Astrocyte (in vitro differentiated cells and primary cell): ENCODE results near the gene MET. TPM values are rescaled to one million over a fixed set of nuclear protein-coding genes. Genes with fewer than 3 reads are reported as not detected.
"Not testable (repeated sequence)": the region's sequence is repeated elsewhere in the genome, so short reads cannot be mapped to it uniquely, and the experiment has no call there.

Experiments used
- DNase-seq: peaks from one replicate; pipeline ENCODE4 v3.0.0-alpha.2; 2010; ENCODE audit warnings: low read depth
- FAIRE-seq: peaks from 2 replicates; lab custom pipeline; 2011; peaks lifted over from hg19 to GRCh38; lab: Jason Lieb, UNC
- H2AFZ ChIP-seq: 2 replicates; pipeline ENCODE4 v1.6.0; 2012; ENCODE audit warnings: low read depth, low read length, inconsistent platforms
- H3K27ac ChIP-seq: 2 replicates; pipeline ENCODE4 v1.5.1; 2011; ENCODE audit warnings: low read depth, low read length, inconsistent platforms
- H3K27me3 ChIP-seq: 2 replicates; pipeline ENCODE4 v1.6.0; 2011; ENCODE audit warnings: low read length, inconsistent platforms; ENCODE audit not compliant: insufficient read depth
- H3K36me3 ChIP-seq: 2 replicates; pipeline ENCODE4 v1.5.1; 2011; ENCODE audit warnings: low read length, inconsistent platforms; ENCODE audit not compliant: insufficient read depth
- H3K4me1 ChIP-seq: 2 replicates; pipeline ENCODE4 v1.5.1; 2011; ENCODE audit warnings: low read length, inconsistent platforms; ENCODE audit not compliant: insufficient read depth
- H3K4me2 ChIP-seq: 2 replicates; pipeline ENCODE4 v1.6.0; 2012; ENCODE audit warnings: low read length, inconsistent platforms
- H3K4me3 ChIP-seq: 2 replicates; pipeline ENCODE4 v1.5.1; 2011; ENCODE audit warnings: low read depth, mild to moderate bottlenecking, low read length, inconsistent platforms; ENCODE audit not compliant: insufficient read depth
- H3K79me2 ChIP-seq: 2 replicates; pipeline ENCODE4 v1.6.0; 2012; ENCODE audit warnings: mild to moderate bottlenecking, low read length, inconsistent platforms; ENCODE audit not compliant: insufficient read depth
- H3K9ac ChIP-seq: 2 replicates; pipeline ENCODE4 v1.6.0; 2012; ENCODE audit warnings: mild to moderate bottlenecking, low read length, inconsistent platforms
- H3K9me3 ChIP-seq: 2 replicates; pipeline ENCODE4 v1.5.1; 2012; ENCODE audit warnings: low read depth, mild to moderate bottlenecking, low read length, inconsistent platforms; ENCODE audit not compliant: insufficient read depth
- H4K20me1 ChIP-seq: 2 replicates; pipeline ENCODE4 v1.6.0; 2012; ENCODE audit warnings: low read length, inconsistent platforms; ENCODE audit not compliant: insufficient read depth
- H3K27ac Mint-ChIP-seq: one replicate; pipeline ENCODE4 v1.8.0; 2021; ENCODE audit warnings: mild to moderate bottlenecking, mixed read lengths; ENCODE audit not compliant: unreplicated experiment
- H3K27me3 Mint-ChIP-seq: one replicate; pipeline ENCODE4 v1.8.0; 2021; ENCODE audit warnings: low read depth, mixed read lengths; ENCODE audit not compliant: unreplicated experiment
- H3K36me3 Mint-ChIP-seq: one replicate; pipeline ENCODE4 v1.8.0; 2021; ENCODE audit warnings: low read depth, mixed read lengths; ENCODE audit not compliant: unreplicated experiment
- H3K4me1 Mint-ChIP-seq: one replicate; pipeline ENCODE4 v1.8.0; 2021; ENCODE audit warnings: low read depth, mixed read lengths; ENCODE audit not compliant: unreplicated experiment
- H3K4me3 Mint-ChIP-seq: one replicate; pipeline ENCODE4 v1.8.0; 2021; ENCODE audit warnings: mild to moderate bottlenecking, moderate library complexity, mixed read lengths; ENCODE audit not compliant: unreplicated experiment
- H3K9me3 Mint-ChIP-seq: one replicate; pipeline ENCODE4 v1.8.0; 2021; ENCODE audit warnings: mild to moderate bottlenecking, mixed read lengths; ENCODE audit not compliant: unreplicated experiment
- EZH2 ChIP-seq: IDR thresholded peaks from 2 replicates; pipeline ENCODE4 v1.6.1; 2012; ENCODE audit warnings: mild to moderate bottlenecking, low read length, inconsistent platforms; ENCODE audit not compliant: insufficient read depth
- total RNA-seq: library from RNA; stranded (reverse); gene quantifications from 2 replicates; pipeline ENCODE4 v1.2.1, GENCODE V29; 2021
- TF ChIP-seq, protein P1 (sequence below): IDR thresholded peaks from 2 replicates; pipeline ENCODE4 v1.5.1; 2011; ENCODE audit warnings: low read depth, mild to moderate bottlenecking, inconsistent platforms, low read length, moderate library complexity; ENCODE audit not compliant: insufficient read depth

MET gene
- total RNA-seq, 1 donor from 2014 or later, result 8.2 TPM

DNA sequence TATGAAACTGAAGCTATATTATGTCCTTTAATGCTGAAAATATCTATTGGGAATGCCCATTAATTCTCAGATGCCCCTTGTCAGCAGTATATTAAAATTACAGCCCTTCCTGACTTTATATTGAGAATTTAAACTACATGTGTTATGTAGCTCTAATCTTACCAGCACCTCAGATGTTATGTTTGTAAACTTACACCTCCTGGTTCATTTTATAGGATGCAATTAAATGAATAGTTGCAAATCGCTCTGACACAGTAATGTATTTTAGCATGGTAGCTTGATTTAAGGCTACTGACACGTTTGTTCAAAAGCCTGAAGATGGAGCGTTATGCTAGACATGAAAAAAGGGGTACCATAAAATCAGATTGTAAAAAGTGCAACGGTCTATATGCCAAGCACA, 35.0 kb upstream of the MET start:
- H3K36me3 ChIP-seq, result no peaks in the 10 kb centered on the region
- DNase-seq (no peak), FAIRE-seq (no peak)
- H3K27ac ChIP-seq, result no peak overlapping the region
- H3K79me2 ChIP-seq, result no peaks in the 10 kb centered on the region
- no peaks in the 10 kb centered on the region for H3K36me3 Mint-ChIP-seq
- no peak overlapping the region for H3K4me3 Mint-ChIP-seq
- no peaks in the 10 kb centered on the region for H4K20me1 ChIP-seq
- no peak overlapping the region for H3K4me3 ChIP-seq
- no peak overlapping the region for H2AFZ ChIP-seq
- no peaks in the 10 kb centered on the region for H3K4me1 Mint-ChIP-seq
- H3K27me3 ChIP-seq, result no peaks in the 10 kb centered on the region
- H3K4me2 ChIP-seq, result no peak overlapping the region
- no peak overlapping the region for H3K9ac ChIP-seq
- TF ChIP-seq, protein P1, sequence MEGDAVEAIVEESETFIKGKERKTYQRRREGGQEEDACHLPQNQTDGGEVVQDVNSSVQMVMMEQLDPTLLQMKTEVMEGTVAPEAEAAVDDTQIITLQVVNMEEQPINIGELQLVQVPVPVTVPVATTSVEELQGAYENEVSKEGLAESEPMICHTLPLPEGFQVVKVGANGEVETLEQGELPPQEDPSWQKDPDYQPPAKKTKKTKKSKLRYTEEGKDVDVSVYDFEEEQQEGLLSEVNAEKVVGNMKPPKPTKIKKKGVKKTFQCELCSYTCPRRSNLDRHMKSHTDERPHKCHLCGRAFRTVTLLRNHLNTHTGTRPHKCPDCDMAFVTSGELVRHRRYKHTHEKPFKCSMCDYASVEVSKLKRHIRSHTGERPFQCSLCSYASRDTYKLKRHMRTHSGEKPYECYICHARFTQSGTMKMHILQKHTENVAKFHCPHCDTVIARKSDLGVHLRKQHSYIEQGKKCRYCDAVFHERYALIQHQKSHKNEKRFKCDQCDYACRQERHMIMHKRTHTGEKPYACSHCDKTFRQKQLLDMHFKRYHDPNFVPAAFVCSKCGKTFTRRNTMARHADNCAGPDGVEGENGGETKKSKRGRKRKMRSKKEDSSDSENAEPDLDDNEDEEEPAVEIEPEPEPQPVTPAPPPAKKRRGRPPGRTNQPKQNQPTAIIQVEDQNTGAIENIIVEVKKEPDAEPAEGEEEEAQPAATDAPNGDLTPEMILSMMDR, result no peak
- TF ChIP-seq EZH2, result no peak
- peaks cover 8% of the 10 kb centered on the region for H3K4me1 ChIP-seq
- peaks cover 4% of the 10 kb centered on the region for H3K9me3 Mint-ChIP-seq
- no peaks in the 10 kb centered on the region for H3K9me3 ChIP-seq
- no peaks in the 10 kb centered on the region for H3K27me3 Mint-ChIP-seq
- no peak overlapping the region for H3K27ac Mint-ChIP-seq

GRCh38 chr7:116638592-116638991, 33.4 kb upstream of the MET start:
- H3K9me3 ChIP-seq, H3K9ac ChIP-seq, H3K4me1 ChIP-seq, H3K4me3 Mint-ChIP-seq, FAIRE-seq, H3K27me3 Mint-ChIP-seq, DNase-seq, H2AFZ ChIP-seq, H4K20me1 ChIP-seq, H3K27ac Mint-ChIP-seq, H3K79me2 ChIP-seq, H3K36me3 Mint-ChIP-seq, H3K9me3 Mint-ChIP-seq, H3K36me3 ChIP-seq, H3K4me3 ChIP-seq, H3K27me3 ChIP-seq, H3K27ac ChIP-seq, H3K4me1 Mint-ChIP-seq, H3K4me2 ChIP-seq: not testable (repeated sequence)

- no peaks in the 10 kb centered on the region for H4K20me1 ChIP-seq
- no peaks in the 10 kb centered on the region for H3K9me3 ChIP-seq
- Mint-ChIP-seq H3K27ac (no peak overlapping the region), H3K36me3 (no peaks in the 10 kb centered on the region), H3K4me1 (no peaks in the 10 kb centered on the region), H3K27me3 (no peaks in the 10 kb centered on the region), H3K9me3 (peaks cover 4% of the 10 kb centered on the region), H3K4me3 (no peak overlapping the region)
- no peak overlapping the region for H3K4me2 ChIP-seq
- TF ChIP-seq, protein P1, result no peak
- no peak for TF ChIP-seq EZH2
- H2AFZ ChIP-seq, result no peak overlapping the region
- DNase-seq, result no peak
- no peak overlapping the region for H3K27ac ChIP-seq
- no peaks in the 10 kb centered on the region for H3K36me3 ChIP-seq
- H3K79me2 ChIP-seq, result no peaks in the 10 kb centered on the region
- H3K27me3 ChIP-seq, result no peaks in the 10 kb centered on the region
- H3K4me3 ChIP-seq, result no peak overlapping the region
- no peak overlapping the region for H3K9ac ChIP-seq
- FAIRE-seq, result no peak
- no peaks in the 10 kb centered on the region for H3K4me1 ChIP-seq
These were observed 30.3 kb upstream of the MET start for GRCh38 chr7:116641551-116642153.

DNA sequence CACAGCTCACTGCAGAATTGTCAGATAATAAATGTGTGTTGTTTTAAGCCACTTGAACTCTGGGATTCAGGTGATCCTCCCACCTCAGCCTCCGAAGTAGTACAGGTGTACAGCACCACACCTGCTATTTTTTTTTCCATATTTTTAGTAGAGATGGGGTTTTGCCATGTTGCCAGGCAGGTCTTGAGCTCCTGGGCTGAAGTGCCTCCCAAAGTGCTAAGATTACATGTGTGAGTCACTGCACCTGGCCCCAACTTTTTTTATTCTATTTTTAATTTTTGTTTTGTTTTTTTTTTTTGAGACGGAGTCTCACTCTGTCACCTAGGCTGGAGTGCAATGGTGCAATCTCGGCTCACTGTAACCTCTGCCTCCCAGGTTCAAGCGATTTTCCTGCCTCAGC, 28.8 kb upstream of the MET start:
- FAIRE-seq, H3K4me1 ChIP-seq, H3K79me2 ChIP-seq, H2AFZ ChIP-seq, H3K36me3 ChIP-seq, H3K4me2 ChIP-seq, H3K27me3 Mint-ChIP-seq, H3K4me1 Mint-ChIP-seq, DNase-seq, H3K36me3 Mint-ChIP-seq, H3K27ac Mint-ChIP-seq, H4K20me1 ChIP-seq, H3K9me3 Mint-ChIP-seq, H3K27ac ChIP-seq, H3K9me3 ChIP-seq, H3K4me3 ChIP-seq, H3K27me3 ChIP-seq, H3K4me3 Mint-ChIP-seq, H3K9ac ChIP-seq: not testable (repeated sequence)
